ENCODE measurements around the gene SH3GL2.

Gene SH3GL2

GRCh38 chr9:17653947-17654465, 75.1 kb downstream of the SH3GL2 start:
- Histone ChIP-seq H3K4me2 (ENCODE audit: insufficient read depth, low read length) (no peak overlapping the region), H3K36me3 (ENCODE audit: insufficient read depth, low read length) (no peaks in the 10 kb centered on the region), H3K9me3 (ENCODE audit: insufficient read depth, low read length, severe bottlenecking) (no peaks in the 10 kb centered on the region), H3K4me1 (ENCODE audit: insufficient read depth, low read length) (no peaks in the 10 kb centered on the region), H3K27me3 (ENCODE audit: insufficient read depth, low read length, poor library complexity) (no peaks in the 10 kb centered on the region), H3K79me2 (ENCODE audit: insufficient read depth, low read length) (no peaks in the 10 kb centered on the region), H4K20me1 (ENCODE audit: insufficient read depth, low read length) (no peaks in the 10 kb centered on the region), H3K9ac (ENCODE audit: low read depth, low read length) (no peak overlapping the region), H3K4me3 (ENCODE audit: low read depth in 1 of 2, low read length in 2 of 2) (no peak overlapping the region), H3K27ac (ENCODE audit: low read length) (no peak overlapping the region), H2AFZ (ENCODE audit: low read depth, low read length) (no peak overlapping the region)
- no peak for TF ChIP-seq CTCF (IDR thresholded peaks at IDR 0.05; ENCODE audit: borderline replicate concordance, extremely low read depth, low read length, poor library complexity, severe bottlenecking)
- TF ChIP-seq EZH2 (IDR thresholded peaks at IDR 0.05; ENCODE audit: borderline replicate concordance, low read depth, low read length, severe bottlenecking) = no peak
- DNase-seq (no peak), ATAC-seq (ENCODE audit: insufficient read depth, low read depth) (no peak)

GRCh38 chr9:17656889-17657288, 78.0 kb downstream of the SH3GL2 start:
- DNase-seq (no peak), ATAC-seq (ENCODE audit: insufficient read depth, low read depth) (no peak)
- Histone ChIP-seq H3K9ac (ENCODE audit: low read depth, low read length) (no peak overlapping the region), H3K36me3 (ENCODE audit: insufficient read depth, low read length) (no peaks in the 10 kb centered on the region), H2AFZ (ENCODE audit: low read depth, low read length) (no peak overlapping the region), H3K27ac (ENCODE audit: low read length) (no peak overlapping the region), H3K9me3 (ENCODE audit: insufficient read depth, low read length, severe bottlenecking) (no peaks in the 10 kb centered on the region), H3K4me2 (ENCODE audit: insufficient read depth, low read length) (no peak overlapping the region), H3K79me2 (ENCODE audit: insufficient read depth, low read length) (no peaks in the 10 kb centered on the region), H3K27me3 (ENCODE audit: insufficient read depth, low read length, poor library complexity) (no peaks in the 10 kb centered on the region), H3K4me3 (ENCODE audit: low read depth in 1 of 2, low read length in 2 of 2) (no peak overlapping the region), H4K20me1 (ENCODE audit: insufficient read depth, low read length) (no peaks in the 10 kb centered on the region), H3K4me1 (ENCODE audit: insufficient read depth, low read length) (no peaks in the 10 kb centered on the region)
- TF ChIP-seq EZH2 (IDR thresholded peaks at IDR 0.05; ENCODE audit: borderline replicate concordance, low read depth, low read length, severe bottlenecking) (no peak), CTCF (IDR thresholded peaks at IDR 0.05; ENCODE audit: borderline replicate concordance, extremely low read depth, low read length, poor library complexity, severe bottlenecking) (no peak)

- DNase-seq (no peak), ATAC-seq (ENCODE audit: insufficient read depth, low read depth) (no peak)
- Histone ChIP-seq H3K36me3 (ENCODE audit: insufficient read depth, low read length) (no peaks in the 10 kb centered on the region), H2AFZ (ENCODE audit: low read depth, low read length) (no peak overlapping the region), H3K9ac (ENCODE audit: low read depth, low read length) (no peak overlapping the region), H3K27ac (ENCODE audit: low read length) (no peak overlapping the region), H4K20me1 (ENCODE audit: insufficient read depth, low read length) (no peaks in the 10 kb centered on the region), H3K27me3 (ENCODE audit: insufficient read depth, low read length, poor library complexity) (no peaks in the 10 kb centered on the region), H3K4me1 (ENCODE audit: insufficient read depth, low read length) (no peaks in the 10 kb centered on the region), H3K79me2 (ENCODE audit: insufficient read depth, low read length) (no peaks in the 10 kb centered on the region), H3K9me3 (ENCODE audit: insufficient read depth, low read length, severe bottlenecking) (no peaks in the 10 kb centered on the region), H3K4me2 (ENCODE audit: insufficient read depth, low read length) (no peak overlapping the region), H3K4me3 (ENCODE audit: low read depth in 1 of 2, low read length in 2 of 2) (no peak overlapping the region)
- no peak for TF ChIP-seq CTCF (IDR thresholded peaks at IDR 0.05; ENCODE audit: borderline replicate concordance, extremely low read depth, low read length, poor library complexity, severe bottlenecking)
- no peak for TF ChIP-seq EZH2 (IDR thresholded peaks at IDR 0.05; ENCODE audit: borderline replicate concordance, low read depth, low read length, severe bottlenecking)
These were observed 79.4 kb downstream of the SH3GL2 start for GRCh38 chr9:17658237-17658636.

GRCh38 chr9:17660158-17660557, 81.3 kb downstream of the SH3GL2 start:
- no peaks in the 10 kb centered on the region for H3K27me3 ChIP-seq (ENCODE audit: insufficient read depth, low read length, poor library complexity)
- no peak for TF ChIP-seq CTCF (IDR thresholded peaks at IDR 0.05; ENCODE audit: borderline replicate concordance, extremely low read depth, low read length, poor library complexity, severe bottlenecking)
- no peak for TF ChIP-seq EZH2 (IDR thresholded peaks at IDR 0.05; ENCODE audit: borderline replicate concordance, low read depth, low read length, severe bottlenecking)
- H3K4me3 ChIP-seq (ENCODE audit: low read depth in 1 of 2, low read length in 2 of 2) = no peak overlapping the region
- no peak overlapping the region for H3K4me2 ChIP-seq (ENCODE audit: insufficient read depth, low read length)
- no peaks in the 10 kb centered on the region for H3K4me1 ChIP-seq (ENCODE audit: insufficient read depth, low read length)
- H3K9ac ChIP-seq (ENCODE audit: low read depth, low read length) = no peak overlapping the region
- DNase-seq (no peak), ATAC-seq (ENCODE audit: insufficient read depth, low read depth) (no peak)
- no peaks in the 10 kb centered on the region for H3K79me2 ChIP-seq (ENCODE audit: insufficient read depth, low read length)
- no peaks in the 10 kb centered on the region for H3K36me3 ChIP-seq (ENCODE audit: insufficient read depth, low read length)
- no peak overlapping the region for H3K27ac ChIP-seq (ENCODE audit: low read length)
- H4K20me1 ChIP-seq (ENCODE audit: insufficient read depth, low read length) = no peaks in the 10 kb centered on the region
- H2AFZ ChIP-seq (ENCODE audit: low read depth, low read length) = no peak overlapping the region
- H3K9me3 ChIP-seq (ENCODE audit: insufficient read depth, low read length, severe bottlenecking) = no peaks in the 10 kb centered on the region

All from DND-41 (cell line).